LNCAP (cell line): ENCODE measurements around the gene CMC2.

ENCODE experiments used
- TF ChIP-seq, protein P1 (sequence below): fragments of 450-650 bp; IDR thresholded peaks from 2 replicates; pipeline ENCODE4 v1.5.1; 2017; ENCODE audit warnings: mild to moderate bottlenecking

CMC2 gene

DNA sequence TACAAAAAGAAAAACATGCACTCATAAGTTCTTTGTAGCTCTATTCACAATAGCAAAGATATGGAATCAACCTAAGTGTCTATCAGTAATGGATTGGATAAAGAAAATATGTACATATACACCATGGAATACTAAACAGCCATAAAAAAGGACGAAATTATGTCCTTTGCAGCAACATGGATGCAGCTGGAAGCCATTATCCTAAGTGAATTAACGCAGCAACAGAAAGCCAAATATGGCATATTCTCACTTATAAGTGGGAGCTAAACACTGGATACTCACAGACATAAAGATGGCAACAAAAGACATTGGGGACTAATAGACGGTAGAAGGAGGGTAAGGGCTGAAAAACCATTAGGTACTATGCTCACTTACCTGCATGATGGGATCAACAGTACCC is 5.8 kb downstream of the CMC2 start:
- TF ChIP-seq, protein P1, sequence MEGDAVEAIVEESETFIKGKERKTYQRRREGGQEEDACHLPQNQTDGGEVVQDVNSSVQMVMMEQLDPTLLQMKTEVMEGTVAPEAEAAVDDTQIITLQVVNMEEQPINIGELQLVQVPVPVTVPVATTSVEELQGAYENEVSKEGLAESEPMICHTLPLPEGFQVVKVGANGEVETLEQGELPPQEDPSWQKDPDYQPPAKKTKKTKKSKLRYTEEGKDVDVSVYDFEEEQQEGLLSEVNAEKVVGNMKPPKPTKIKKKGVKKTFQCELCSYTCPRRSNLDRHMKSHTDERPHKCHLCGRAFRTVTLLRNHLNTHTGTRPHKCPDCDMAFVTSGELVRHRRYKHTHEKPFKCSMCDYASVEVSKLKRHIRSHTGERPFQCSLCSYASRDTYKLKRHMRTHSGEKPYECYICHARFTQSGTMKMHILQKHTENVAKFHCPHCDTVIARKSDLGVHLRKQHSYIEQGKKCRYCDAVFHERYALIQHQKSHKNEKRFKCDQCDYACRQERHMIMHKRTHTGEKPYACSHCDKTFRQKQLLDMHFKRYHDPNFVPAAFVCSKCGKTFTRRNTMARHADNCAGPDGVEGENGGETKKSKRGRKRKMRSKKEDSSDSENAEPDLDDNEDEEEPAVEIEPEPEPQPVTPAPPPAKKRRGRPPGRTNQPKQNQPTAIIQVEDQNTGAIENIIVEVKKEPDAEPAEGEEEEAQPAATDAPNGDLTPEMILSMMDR = no peak

DNA sequence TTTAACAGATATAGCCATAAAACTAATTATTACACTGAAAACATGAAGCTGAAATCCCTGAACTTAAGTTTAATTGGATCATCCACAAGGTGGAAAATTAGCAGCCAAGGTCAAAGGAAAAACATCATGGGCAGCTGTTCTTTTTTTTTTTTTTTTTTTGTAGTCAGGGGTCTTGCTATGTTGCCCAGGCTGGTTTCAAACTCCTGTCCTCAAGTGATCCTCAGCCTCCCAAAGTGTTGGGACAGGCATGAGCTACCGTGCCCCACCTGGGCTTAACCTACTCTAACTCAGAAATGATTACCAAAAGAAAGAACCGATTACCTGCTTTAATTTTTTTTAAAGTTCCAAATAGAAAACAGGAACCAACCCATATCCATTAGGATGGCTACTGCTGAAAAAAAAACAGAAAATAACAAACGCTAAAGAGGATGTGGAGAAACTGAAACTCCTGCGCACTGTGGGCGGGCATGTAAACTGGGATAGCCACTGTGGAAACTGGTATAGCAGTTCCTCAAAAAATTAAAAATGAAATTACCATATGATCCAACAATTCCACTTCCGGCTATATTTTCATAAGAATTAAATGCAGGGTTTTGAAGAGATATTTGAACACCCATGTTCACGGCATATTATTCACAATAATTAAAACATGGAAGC is 8.6 kb downstream of the CMC2 start:
- TF ChIP-seq, protein P1 = no peak

DNA sequence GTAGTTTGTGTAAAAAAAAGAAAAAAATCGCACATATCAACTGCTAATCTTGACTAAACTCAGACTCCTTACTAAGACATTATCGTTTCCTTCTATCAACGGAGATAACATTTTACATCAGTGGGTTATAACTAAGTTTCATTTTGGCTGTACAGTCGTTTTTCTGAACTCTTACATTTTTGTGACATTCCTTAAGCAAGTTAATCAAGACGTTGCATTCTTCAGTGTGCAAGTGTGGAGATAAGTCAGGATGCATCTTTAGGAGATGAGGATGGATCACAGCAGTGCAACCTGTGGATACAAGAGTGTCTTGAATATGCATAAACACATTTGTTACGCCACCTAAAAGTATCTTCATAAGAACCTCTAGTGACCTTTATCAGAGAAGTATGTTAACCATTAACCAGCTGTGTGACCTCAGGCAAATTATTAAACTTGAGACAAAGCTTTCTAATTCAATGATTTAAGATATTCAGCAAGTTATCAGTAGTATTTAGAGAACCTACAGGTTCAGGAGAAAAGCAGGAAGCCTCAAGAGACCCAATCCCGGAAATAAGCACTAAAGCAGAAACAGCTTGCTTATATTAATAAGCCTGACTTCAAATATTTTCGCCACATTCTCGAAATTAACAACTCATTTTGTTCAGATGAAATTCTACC is 9.4 kb downstream of the CMC2 start:
- TF ChIP-seq, protein P1 = no peak

DNA sequence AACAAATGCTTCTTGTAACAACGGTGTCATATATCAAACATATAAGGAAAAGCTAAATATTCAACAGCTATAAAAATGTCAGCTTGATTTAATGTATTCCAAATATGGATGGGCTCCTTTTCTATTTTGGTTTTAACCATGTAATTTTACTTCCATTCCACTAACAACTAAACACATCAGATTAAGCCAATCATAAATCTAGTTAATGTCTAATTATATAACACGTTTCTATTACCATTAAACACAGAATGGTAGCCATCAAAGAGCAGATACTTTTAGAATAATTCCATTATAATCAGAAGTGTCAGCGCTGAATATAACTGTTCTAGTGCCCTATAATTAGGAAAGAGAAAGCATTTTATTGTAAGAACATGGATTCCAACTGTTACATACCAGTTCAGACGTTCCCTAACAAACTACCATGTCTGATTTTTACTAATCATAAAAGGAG is 10.0 kb downstream of the CMC2 start:
- TF ChIP-seq, protein P1 = no peak

DNA sequence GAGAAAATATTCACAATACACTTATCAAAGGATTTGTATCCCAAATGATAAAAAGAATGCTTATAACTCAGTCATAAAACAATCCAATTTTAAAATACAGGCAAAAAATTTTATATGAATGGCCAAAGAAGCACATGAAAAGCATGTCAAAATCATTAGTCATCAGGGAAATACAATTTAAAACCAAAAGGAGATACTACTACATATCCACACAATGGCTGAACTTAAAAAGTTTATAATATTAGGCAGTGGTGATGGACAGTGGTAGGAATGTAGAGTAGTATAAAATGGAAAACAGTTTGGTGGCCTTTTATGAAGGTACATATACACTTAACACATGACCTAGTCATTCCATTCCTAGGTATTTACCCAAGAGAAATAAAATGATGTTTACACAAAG is 12.2 kb downstream of the CMC2 start:
- TF ChIP-seq, protein P1 = no peak

DNA sequence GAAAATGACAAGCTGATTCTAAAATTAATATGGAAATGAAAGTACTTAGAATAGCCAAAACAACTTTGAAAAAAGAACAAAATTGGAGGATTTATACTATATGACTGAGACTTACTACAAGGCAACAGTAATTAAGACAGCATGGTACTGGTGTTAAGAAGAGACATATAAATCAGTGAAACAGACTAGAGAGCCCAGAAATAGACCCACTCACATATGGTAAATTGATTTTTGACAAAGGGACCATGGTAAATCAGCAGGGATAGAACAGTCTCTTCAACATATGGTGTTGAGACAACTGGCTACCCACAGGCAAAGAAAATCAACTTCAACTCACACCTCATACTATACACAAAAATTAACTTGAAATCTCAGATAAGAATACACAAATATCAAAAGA is 12.9 kb downstream of the CMC2 start:
- TF ChIP-seq, protein P1 = no peak

DNA sequence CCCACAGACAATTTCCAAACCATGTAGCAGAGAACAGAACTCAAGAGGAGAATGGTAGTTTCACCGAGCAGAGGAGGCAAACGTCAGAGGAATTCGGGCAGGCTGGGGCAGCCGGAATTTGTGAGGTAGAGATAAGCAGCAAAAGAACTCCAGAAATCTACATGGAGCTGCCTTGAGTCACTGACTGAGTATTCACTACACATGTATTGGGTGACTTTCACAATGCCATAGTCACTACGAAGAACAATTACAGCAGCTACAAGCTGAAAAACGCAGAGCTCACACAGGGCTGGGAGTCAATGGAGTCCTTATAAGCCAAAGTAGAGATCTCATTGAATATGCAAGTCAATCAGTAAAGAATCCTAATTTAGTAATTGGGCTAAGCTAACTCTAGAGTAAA is 13.4 kb downstream of the CMC2 start:
- TF ChIP-seq, protein P1 = no peak
